Spleen (tissue), 11 donors: ENCODE results near the gene ATP1A3. TPM values are rescaled to one million over a fixed set of nuclear protein-coding genes. Genes with fewer than 3 reads are reported as not detected.

ENCODE experiments used
- DNase-seq: peaks from one replicate; pipeline ENCODE4 v3.0.0-alpha.2; 2020
- H3K27ac ChIP-seq, 8 donors: fragments of 200-600 bp; sonication (generic) in 7 of 8; 1 replicate in 4 of 8; 2 replicates in 4 of 8; pipeline versions ENCODE4 v1.5.0 to v1.8.0; 2016 to 2021; ENCODE audit warnings: inconsistent platforms in 4 of 8, mild to moderate bottlenecking in 4 of 8, moderate library complexity in 1 of 8
- H3K27me3 ChIP-seq, 7 donors: fragments of 200-600 bp; sonication (generic) in 6 of 7; replicated peaks in 1 of 7; 1 replicate in 4 of 7; 2 replicates in 3 of 7; pipeline versions ENCODE4 v1.5.0 to v1.8.0; 2016 to 2021; ENCODE audit warnings: inconsistent platforms in 3 of 7, mild to moderate bottlenecking in 1 of 7
- H3K36me3 ChIP-seq, 6 donors: fragments of 200-600 bp; sonication (generic) in 5 of 6; 1 replicate in 4 of 6; 2 replicates in 2 of 6; pipeline versions ENCODE4 v1.5.0 to v1.8.0; 2016 to 2021; ENCODE audit warnings: inconsistent platforms in 2 of 6
- H3K4me1 ChIP-seq, 6 donors: fragments of 200-600 bp; sonication (generic) in 5 of 6; 1 replicate in 3 of 6; 2 replicates in 3 of 6; pipeline versions ENCODE4 v1.5.0 to v1.8.0; 2016 to 2021; ENCODE audit warnings: inconsistent platforms in 3 of 6
- H3K4me3 ChIP-seq, 8 donors: fragments of 200-600 bp; sonication (generic) in 7 of 8; 1 replicate in 4 of 8; 2 replicates in 4 of 8; pipeline versions ENCODE4 v1.5.0 to v1.8.0; 2016 to 2021; ENCODE audit warnings: inconsistent platforms in 4 of 8, mild to moderate bottlenecking in 4 of 8, moderate library complexity in 2 of 8
- H3K9me3 ChIP-seq, 8 donors: fragments of 200-600 bp; sonication (generic) in 7 of 8; 1 replicate in 4 of 8; 2 replicates in 4 of 8; pipeline versions ENCODE4 v1.5.0 to v1.8.0; 2016 to 2021; ENCODE audit warnings: inconsistent platforms in 4 of 8
- POLR2A ChIP-seq, 3 donors: fragments of 450-650 bp; IDR thresholded peaks; one replicate each; pipeline ENCODE4 v1.5.1; 2017; ENCODE audit warnings: antibody characterized with exemption in 3 of 3, mild to moderate bottlenecking in 1 of 3
- POLR2AphosphoS5 ChIP-seq, 3 donors: sonication (generic); formaldehyde crosslinking; IDR thresholded peaks; one replicate each; pipeline ENCODE4 v1.5.1; 2017; ENCODE audit warnings: antibody characterized with exemption in 3 of 3
- WGBS, 5 donors: extraction: QIAGEN DNeasy Blood & Tissue Kit in 3 of 5; methylation state at CpG; one replicate each; pipeline versions ENCODE4 v1.1.5 to v1.1.7; 2013 to 2018; 5-methylcytosine and 5-hydroxymethylcytosine counted together
- intact Hi-C: fragments of 100-400 bp; cut with DNase I; formaldehyde crosslinking; loops from one replicate; pipeline ENCODE4 v1.15.0; 2023; ENCODE audit warnings: low total_unique reads
- polyA plus RNA-seq, 3 donors: library from polyadenylated mRNA; stranded (reverse); fragments of 200-250 nt; gene quantifications; one replicate each; pipeline ENCODE4 v1.2.1, GENCODE V29; 2013
- total RNA-seq, 7 donors: library from RNA; depleted of rRNA in 3 of 7; stranded (reverse); fragments of >200 nt in 3 of 7; fragmentation: NEBNext Ultra II Directional in 4 of 7; extraction: Animal tissue kit (Norgen Biotek cat#: 25700) in 4 of 7; gene quantifications; one replicate each; pipeline versions ENCODE4 v1.1.0 to v1.2.1, GENCODE V29; 2016 to 2021
- TF ChIP-seq, protein P1 (sequence below), 11 experiments: fragments of 200-600 bp in 7 of 11; fragments of 450-650 bp in 4 of 11; sonication (generic) in 4 of 11; IDR thresholded peaks in 8 of 11; conservative IDR thresholded peaks in 3 of 11; 1 replicate in 7 of 11; 2 replicates in 4 of 11; pipeline versions ENCODE4 v1.4.0 to v1.8.0; 2016 to 2021; ENCODE audit warnings: antibody characterized with exemption in 11 of 11, inconsistent platforms in 4 of 11, mild to moderate bottlenecking in 1 of 11
- donor health status: healthy with polysubstance abuse.
- donor health status: DM: no; HTN: no; CAD: no; lungs with moderate emphysema.
- donor health status: DM: no; HTN: no; CAD: no.
- donor health status: Bipolar disorder and iron deficiency.
- donor health status: healthy.
- donor health status: DM: no; HTN: no; CAD: no.
- donor health status: DM: yes; HTN: yes; CAD: no.

The ATP1A3 gene
- total and polyA plus RNA-seq, 10 donors, result 0.39 to 2.2 (median 1.2) TPM

- H3K4me1 ChIP-seq, result peaks cover 2 to 85% (median 32%) of the 10 kb centered on the region in 6 donors
- DNase-seq, result no peak
- H3K9me3 ChIP-seq, result no peaks in the 10 kb centered on the region
- H3K36me3 ChIP-seq, result no peaks in the 10 kb centered on the region
- 50 to 67% (median 55%) methylated on average over 6 to 7 of the region's 7 CpGs for WGBS, 5 donors
- TF ChIP-seq POLR2A (IDR thresholded peaks at IDR 0.05) (no peak), POLR2AphosphoS5 (IDR thresholded peaks at IDR 0.05) (no peak)
- TF ChIP-seq, protein P1, sequence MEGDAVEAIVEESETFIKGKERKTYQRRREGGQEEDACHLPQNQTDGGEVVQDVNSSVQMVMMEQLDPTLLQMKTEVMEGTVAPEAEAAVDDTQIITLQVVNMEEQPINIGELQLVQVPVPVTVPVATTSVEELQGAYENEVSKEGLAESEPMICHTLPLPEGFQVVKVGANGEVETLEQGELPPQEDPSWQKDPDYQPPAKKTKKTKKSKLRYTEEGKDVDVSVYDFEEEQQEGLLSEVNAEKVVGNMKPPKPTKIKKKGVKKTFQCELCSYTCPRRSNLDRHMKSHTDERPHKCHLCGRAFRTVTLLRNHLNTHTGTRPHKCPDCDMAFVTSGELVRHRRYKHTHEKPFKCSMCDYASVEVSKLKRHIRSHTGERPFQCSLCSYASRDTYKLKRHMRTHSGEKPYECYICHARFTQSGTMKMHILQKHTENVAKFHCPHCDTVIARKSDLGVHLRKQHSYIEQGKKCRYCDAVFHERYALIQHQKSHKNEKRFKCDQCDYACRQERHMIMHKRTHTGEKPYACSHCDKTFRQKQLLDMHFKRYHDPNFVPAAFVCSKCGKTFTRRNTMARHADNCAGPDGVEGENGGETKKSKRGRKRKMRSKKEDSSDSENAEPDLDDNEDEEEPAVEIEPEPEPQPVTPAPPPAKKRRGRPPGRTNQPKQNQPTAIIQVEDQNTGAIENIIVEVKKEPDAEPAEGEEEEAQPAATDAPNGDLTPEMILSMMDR (IDR thresholded peaks at IDR 0.05 in 8 of 11, conservative IDR thresholded peaks at IDR 0.05 in 3 of 11), result no peak
- no peak overlapping the region for H3K4me3 ChIP-seq
- intact Hi-C loops, result no loop called here
- H3K27me3 ChIP-seq, result peaks cover 0 to 87% (median 24%) of the 10 kb centered on the region in 7 donors
- H3K27ac ChIP-seq, result peak overlapping the region in 1 of 8 donors; percentile 36
These were observed 60.2 kb downstream of the ATP1A3 start for GRCh38 chr19:41933693-41934426.

DNA sequence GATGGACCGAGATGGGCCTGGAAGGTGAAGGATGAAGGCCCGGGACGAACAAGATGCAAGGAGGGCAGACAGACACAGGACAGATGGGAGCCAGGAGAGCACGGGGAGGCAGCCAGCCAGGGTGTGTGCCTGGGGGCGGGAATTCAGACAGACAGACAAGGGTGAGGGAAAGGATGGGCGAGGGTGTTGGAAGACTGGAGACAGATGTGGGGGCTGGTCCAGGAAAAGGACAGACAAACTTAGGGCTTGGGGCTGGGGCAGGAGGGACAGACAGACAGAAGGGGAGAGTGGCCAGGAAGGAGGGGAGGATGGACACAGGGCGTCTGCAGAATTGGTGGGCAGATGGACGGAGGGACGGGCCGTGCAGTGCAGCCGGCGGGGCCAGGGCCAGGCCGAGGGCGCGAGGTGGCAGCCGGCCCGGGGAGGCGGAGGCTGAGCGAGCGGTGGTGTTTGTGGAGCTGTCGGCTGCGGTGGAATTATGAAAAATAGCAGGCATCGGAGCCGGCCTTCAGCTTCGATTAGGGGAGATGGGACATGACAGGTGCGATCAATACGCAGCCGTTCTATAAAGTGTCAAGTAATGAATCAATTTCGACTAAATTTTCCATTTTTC, 61.2 kb downstream of the ATP1A3 start:
- Histone ChIP-seq H3K27me3 (peaks cover 0 to 93% (median 34%) of the 10 kb centered on the region in 7 donors), H3K27ac (no peak overlapping the region), H3K9me3 (no peaks in the 10 kb centered on the region), H3K4me3 (no peak overlapping the region), H3K4me1 (peaks cover 10 to 91% (median 39%) of the 10 kb centered on the region in 6 donors), H3K36me3 (no peaks in the 10 kb centered on the region)
- no peak for DNase-seq
- WGBS, 5 donors, result 55 to 84% (median 74%) methylated on average over 29 of the region's 29 CpGs
- intact Hi-C loops, result no loop called here
- no peak for TF ChIP-seq POLR2A (IDR thresholded peaks at IDR 0.05)
- TF ChIP-seq, protein P1 (IDR thresholded peaks at IDR 0.05 in 8 of 11, conservative IDR thresholded peaks at IDR 0.05 in 3 of 11), result no peak
- TF ChIP-seq POLR2AphosphoS5 (IDR thresholded peaks at IDR 0.05), result no peak

DNA sequence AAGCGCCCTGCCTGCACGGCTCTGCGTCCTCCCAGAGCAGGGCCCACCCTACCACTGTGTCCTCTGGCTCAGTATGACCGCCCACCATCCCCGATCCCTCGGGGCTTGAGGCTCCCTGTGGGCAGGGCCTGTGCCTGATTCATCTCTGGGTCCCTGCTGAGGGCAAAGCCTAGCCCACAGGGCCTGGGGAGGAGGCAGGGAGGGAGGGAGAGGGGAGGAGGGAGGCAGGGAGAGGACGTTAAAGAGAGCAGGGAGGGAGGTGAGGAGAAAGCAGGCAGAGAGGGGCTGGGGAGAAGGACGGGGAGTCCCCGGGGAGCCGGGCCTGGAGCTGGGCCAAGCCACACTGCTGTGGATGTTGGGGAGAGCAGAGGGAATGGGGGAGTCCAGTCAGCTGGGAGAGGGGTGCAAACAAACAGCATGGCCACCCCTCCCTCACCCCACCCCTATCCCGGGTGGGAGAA, 61.7 kb downstream of the ATP1A3 start:
- peaks cover 0 to 94% (median 39%) of the 10 kb centered on the region in 7 donors for H3K27me3 ChIP-seq
- no peak overlapping the region for H3K27ac ChIP-seq
- no peak for DNase-seq
- H3K9me3 ChIP-seq, result no peaks in the 10 kb centered on the region
- peaks cover 10 to 91% (median 41%) of the 10 kb centered on the region in 6 donors for H3K4me1 ChIP-seq
- TF ChIP-seq, protein P1 (IDR thresholded peaks at IDR 0.05 in 8 of 11, conservative IDR thresholded peaks at IDR 0.05 in 3 of 11), result no peak
- TF ChIP-seq POLR2A (IDR thresholded peaks at IDR 0.05), result no peak
- TF ChIP-seq POLR2AphosphoS5 (IDR thresholded peaks at IDR 0.05), result no peak
- H3K36me3 ChIP-seq, result no peaks in the 10 kb centered on the region
- WGBS, 5 donors, result 47 to 63% (median 49%) methylated on average over 11 of the region's 11 CpGs
- no peak overlapping the region for H3K4me3 ChIP-seq
- intact Hi-C loops, result no loop called here
